HTR-8/SVneo (cell line): ENCODE results near the gene TCEAL8.

Source experiments
- DNase-seq: peaks from one replicate; pipeline ENCODE4 v3.0.0; 2011; ENCODE audit warnings: low spot score, mixed read lengths; ENCODE audit not compliant: insufficient read length
- FAIRE-seq: peaks from 2 replicates; lab custom pipeline; 2011; peaks lifted over from hg19 to GRCh38; lab: Jason Lieb, UNC

Gene TCEAL8

DNA sequence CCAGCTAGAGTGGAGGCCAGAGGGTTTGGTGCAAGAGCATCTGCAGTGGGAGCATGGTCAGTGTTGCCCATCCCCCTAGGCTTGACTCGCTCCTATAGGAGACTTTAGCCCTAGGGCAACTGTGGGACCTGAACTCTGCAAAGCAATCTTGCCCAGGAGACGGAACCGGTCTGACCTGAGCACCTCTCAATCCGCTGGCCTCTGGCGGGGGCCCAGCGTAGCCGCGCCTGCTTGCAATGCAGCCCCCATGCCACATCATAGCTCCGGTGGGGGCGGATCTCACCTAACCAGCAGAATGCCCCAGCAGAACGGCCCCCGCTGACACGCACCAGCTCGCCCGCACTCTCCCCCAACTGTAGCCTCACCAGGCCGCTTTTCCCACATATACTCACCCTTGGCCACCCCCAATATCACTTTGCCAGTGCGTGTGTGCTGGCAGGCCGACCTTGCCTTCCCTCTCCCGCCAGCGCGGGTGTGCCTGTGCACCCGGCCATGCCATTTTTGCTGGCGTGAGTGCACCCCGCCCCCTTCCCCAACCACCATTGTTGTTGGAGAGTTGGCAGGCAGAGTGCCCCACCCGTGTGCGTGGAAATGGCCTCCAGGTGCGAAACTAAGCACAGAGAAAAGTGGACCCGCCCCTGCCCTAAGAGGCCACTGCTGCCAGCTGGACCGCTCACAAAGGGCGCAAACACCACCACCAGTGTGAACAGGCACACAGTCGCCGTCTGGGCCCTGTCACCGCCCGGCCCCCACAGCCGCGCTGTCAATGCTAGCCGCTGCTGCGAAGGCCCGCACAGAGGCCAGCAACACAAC is 34.2 kb downstream of the TCEAL8 start:
- DNase-seq: no peak
- FAIRE-seq: no peak

DNA sequence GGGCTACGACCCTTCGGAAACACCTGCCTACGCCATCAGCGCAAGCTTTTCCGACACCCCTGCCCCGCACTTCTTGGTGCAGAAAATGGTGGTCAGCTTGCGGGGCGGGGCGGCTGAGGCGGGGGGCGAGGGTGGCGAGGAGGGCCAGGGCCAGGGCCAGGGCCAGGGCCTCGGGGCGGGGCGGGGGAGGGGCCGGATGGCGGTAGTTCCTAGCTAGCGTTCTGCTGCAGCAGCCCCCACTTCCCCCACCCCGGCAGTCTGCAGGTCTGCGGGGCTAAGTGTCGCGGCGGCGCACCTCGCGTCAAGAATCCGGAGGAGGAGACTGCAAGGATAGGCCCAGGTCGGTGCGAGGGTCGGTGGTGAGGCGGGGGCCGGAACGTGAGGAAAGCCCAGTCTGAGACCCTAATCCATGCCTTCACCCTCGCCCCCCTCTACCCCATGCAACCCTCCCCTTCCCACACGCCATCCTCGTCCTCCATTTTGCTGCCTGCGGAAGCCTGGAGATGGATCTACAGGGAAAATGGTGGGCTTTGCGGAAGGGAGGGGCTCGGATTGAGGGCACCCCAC is 39.4 kb downstream of the TCEAL8 start:
- DNase-seq (no peak), FAIRE-seq (no peak)

DNA sequence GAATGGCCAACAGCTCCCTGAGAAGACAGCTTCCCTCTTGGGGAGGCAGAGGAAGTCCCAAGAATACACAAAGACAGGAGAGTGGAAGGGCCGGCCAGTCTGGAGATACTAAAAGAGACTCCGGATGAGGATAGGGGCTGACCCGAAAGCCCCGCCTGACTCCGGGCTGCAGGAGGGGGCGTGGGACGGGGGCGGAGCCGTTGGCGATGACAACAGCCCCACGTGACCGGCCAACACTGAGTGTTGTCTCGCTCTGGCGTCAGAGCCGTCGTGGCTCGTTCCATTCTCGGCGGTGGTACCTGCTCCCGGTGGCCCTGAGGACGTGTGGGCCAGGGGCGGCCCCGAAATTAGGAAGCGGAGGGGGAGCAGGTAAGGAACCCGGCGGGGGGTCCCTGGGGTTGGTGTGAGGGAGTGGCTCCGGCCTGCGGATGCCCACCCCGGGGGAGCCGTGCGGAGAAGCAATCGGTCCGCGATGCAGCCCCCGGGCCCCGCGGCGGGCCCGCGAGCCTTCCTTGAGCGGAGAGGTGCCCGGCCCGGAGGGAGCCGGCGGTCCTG is 40.0 kb downstream of the TCEAL8 start, which contains the start of gene BEX4:
Gene BEX4 (plus strand): TSS at position 239 of the 555 bp plus-strand sequence. CDS start 1,046 bp downstream, outside the sequence.
- FAIRE-seq: no peak

DNA sequence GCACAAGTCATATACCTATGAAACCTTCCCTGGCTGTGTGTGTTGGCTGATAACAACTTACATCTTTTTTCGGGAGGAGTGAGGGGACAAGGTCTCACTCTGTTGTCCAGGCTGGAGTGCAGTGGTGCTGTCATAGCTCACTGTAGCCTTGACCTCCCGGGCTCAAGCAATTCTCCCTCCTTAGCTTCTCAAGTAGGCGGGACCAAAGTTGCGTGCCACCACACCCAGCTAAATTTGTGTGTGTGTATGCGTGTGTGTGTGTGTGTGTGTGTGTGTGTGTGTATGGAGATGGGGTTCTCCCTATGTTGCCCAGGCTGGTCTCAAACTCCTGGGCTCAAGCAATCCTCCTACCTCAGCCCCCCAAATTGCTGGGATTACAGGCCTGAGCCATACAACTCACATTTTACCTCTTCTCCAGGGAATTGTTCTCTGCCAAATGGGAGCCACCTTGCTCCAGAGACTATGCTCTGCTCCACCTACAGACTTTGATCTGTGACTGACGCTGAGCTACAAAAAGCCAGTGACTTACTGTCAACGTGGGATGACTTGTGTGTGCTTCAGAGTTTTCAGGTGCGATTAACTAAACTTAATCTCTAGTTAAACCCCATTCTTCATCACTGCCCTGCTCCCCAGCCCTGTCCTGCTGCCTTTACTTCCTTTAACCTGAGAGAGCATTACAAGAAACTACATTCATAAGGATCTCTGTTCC is 42.1 kb downstream of the TCEAL8 start:
- no peak for FAIRE-seq
- no peak for DNase-seq

More for the DNA sequence above, 40.0 kb downstream of the TCEAL8 start, which contains the start of gene BEX4:
- DNase-seq: peak; percentile 44

DNA sequence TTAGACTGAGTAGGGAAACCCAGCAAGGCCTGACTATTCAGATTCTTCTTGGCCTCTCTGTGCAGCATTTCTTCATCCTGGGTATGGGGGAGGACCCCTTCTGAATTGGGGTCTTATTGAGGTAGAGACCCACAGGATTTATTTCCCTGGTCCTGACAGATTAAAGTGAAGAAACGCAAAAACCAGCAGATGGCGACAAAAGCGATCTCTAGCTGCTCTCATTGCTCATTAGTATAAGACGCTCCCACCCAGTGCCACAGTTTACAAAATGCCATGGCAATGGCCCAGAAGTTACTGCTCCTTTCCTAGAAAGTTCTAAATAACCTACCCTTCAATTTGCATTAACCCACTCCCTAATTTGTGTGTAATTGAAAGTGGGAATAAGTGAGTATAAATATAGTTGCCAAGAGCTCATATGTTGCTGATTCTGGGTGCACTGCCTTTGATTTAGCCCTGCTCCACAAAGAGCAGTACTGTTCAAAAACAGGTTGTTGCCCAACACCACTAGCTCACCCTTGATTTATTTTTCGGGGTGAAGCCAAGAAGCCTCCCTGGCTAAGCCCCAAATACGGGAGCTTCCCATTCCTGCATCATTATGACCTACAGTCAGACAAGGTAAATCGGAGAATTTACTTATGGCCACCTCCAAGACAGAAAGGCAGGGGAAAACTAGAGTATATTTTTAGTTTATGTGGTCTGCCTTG is 43.8 kb downstream of the TCEAL8 start:
- DNase-seq (no peak), FAIRE-seq (no peak)

DNA sequence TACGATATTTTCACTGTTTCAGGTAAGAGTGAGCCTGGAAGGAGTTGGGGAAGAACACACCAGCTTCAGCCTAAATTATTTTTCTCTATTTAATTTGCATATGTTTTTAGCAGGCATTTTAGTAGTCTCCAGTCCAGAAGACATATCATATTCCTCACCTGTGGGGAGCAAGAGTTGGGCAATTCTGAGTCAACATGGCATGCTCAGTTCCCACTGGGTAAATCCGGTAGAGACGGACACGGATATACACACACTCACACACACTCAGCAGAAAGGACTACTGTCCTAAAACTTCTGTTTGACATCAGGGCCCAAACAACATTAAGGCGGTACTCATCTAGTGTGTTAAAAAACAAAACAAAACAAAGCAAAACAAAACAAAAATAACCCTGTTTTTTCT is 44.9 kb downstream of the TCEAL8 start:
- DNase-seq (no peak), FAIRE-seq (no peak)
